NK-92 (cell line): ENCODE measurements around the gene CHGA.

Source experiments
- DNase-seq: peaks from one replicate; lab custom pipeline; 2025; ENCODE audit not compliant: unreplicated experiment; lab: John Stamatoyannopoulos, UW

The CHGA gene

GRCh38 chr14:92976268-92976667 lies 53.3 kb downstream of the CHGA start:
- DNase-seq: no peak

- no peak for DNase-seq
Measured at GRCh38 chr14:92978229-92979021, 55.5 kb downstream of the CHGA start.

GRCh38 chr14:92980866-92981265 lies 57.9 kb downstream of the CHGA start:
- DNase-seq: no peak

GRCh38 chr14:92981726-92982125 lies 58.8 kb downstream of the CHGA start:
- no peak for DNase-seq

GRCh38 chr14:92982956-92983355 lies 60.0 kb downstream of the CHGA start:
- DNase-seq: no peak

GRCh38 chr14:92984082-92984788 lies 61.3 kb downstream of the CHGA start:
- no peak for DNase-seq
